ENCODE results near the gene TRAF2. TPM values are rescaled to one million over a fixed set of nuclear protein-coding genes. Genes with fewer than 3 reads are reported as not detected.

Gene TRAF2
- total and polyA plus RNA-seq, 2 donors from 2014 or later, result 11.4 to 16.9 TPM

DNA sequence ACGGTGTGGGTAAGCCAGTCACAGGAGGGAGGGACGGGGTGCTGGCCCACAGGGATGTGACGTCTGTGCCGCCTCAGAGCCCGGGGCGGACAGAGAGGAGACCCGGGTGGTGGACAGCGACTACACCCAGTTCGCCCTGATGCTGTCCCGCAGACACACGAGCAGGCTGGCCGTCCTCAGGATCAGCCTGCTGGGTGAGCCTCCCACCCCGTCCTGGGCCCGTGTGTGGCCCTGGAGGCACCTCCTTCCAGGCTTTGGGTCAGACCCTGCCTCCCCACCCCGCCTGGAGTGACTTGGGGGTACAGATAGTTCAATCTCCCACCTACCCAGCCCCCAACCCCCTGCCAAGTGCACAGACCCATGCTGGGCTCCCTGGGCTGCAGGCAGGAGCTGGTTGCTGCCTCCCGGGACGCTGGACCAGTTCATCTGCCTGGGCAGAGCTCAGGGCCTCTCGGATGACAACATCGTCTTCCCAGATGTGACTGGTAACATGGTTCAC lies 67.5 kb downstream of the TRAF2 start:
- no peaks in the 10 kb centered on the region for H3K27me3 ChIP-seq (ENCODE audit: control insufficient read depth, insufficient read depth, low read length)
- no peaks in the 10 kb centered on the region for H3K36me3 ChIP-seq (ENCODE audit: control insufficient read depth in 2 of 3, insufficient read depth in 3 of 3, low read length in 3 of 3)
- H3K9me3 ChIP-seq (ENCODE audit: control insufficient read depth in 2 of 3, insufficient read depth in 1 of 3, low read length in 3 of 3), result no peaks in the 10 kb centered on the region
- H3K4me1 ChIP-seq (ENCODE audit: control insufficient read depth in 2 of 3, insufficient read depth in 2 of 3, low read depth in 1 of 3, low read length in 3 of 3), result peaks cover 0 to 8% (median 4%) of the 10 kb centered on the region in 3 donors
- H3K27ac ChIP-seq (ENCODE audit: low read depth in 2 of 2, low read length in 2 of 2), result no peak overlapping the region
- intact Hi-C loops (cut with DNase I), result loop anchor here (10.0 kb wide), 1 partner anchor 71 kb away; the partner anchor contains the start of gene ABCA2
- TF ChIP-seq, protein P1, sequence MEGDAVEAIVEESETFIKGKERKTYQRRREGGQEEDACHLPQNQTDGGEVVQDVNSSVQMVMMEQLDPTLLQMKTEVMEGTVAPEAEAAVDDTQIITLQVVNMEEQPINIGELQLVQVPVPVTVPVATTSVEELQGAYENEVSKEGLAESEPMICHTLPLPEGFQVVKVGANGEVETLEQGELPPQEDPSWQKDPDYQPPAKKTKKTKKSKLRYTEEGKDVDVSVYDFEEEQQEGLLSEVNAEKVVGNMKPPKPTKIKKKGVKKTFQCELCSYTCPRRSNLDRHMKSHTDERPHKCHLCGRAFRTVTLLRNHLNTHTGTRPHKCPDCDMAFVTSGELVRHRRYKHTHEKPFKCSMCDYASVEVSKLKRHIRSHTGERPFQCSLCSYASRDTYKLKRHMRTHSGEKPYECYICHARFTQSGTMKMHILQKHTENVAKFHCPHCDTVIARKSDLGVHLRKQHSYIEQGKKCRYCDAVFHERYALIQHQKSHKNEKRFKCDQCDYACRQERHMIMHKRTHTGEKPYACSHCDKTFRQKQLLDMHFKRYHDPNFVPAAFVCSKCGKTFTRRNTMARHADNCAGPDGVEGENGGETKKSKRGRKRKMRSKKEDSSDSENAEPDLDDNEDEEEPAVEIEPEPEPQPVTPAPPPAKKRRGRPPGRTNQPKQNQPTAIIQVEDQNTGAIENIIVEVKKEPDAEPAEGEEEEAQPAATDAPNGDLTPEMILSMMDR (IDR thresholded peaks at IDR 0.05; ENCODE audit: borderline replicate concordance, extremely low read depth, insufficient read depth), result no peak
- H3K9ac ChIP-seq (ENCODE audit: low read length in 3 of 3), result no peak overlapping the region
- no peak for FAIRE-seq
- no peak overlapping the region for H3K4me3 ChIP-seq (ENCODE audit: low read length in 3 of 3)
- peak in 2 of 5 donors; percentile 50 to 74 for DNase-seq

- DNase-seq (peak in 2 of 5 donors; percentile 41 to 76), FAIRE-seq (no peak)
- Histone ChIP-seq H3K36me3 (ENCODE audit: control insufficient read depth in 2 of 3, insufficient read depth in 3 of 3, low read length in 3 of 3) (no peaks in the 10 kb centered on the region), H3K27ac (ENCODE audit: low read depth in 2 of 2, low read length in 2 of 2) (no peak overlapping the region), H3K4me1 (ENCODE audit: control insufficient read depth in 2 of 3, insufficient read depth in 2 of 3, low read depth in 1 of 3, low read length in 3 of 3) (peaks cover 0 to 7% (median 0%) of the 10 kb centered on the region in 3 donors), H3K27me3 (ENCODE audit: control insufficient read depth, insufficient read depth, low read length) (no peaks in the 10 kb centered on the region), H3K9ac (ENCODE audit: low read length in 3 of 3) (no peak overlapping the region), H3K9me3 (ENCODE audit: control insufficient read depth in 2 of 3, insufficient read depth in 1 of 3, low read length in 3 of 3) (no peaks in the 10 kb centered on the region), H3K4me3 (ENCODE audit: low read length in 3 of 3) (no peak overlapping the region)
- TF ChIP-seq, protein P1 (IDR thresholded peaks at IDR 0.05; ENCODE audit: borderline replicate concordance, extremely low read depth, insufficient read depth), result no peak
- intact Hi-C loops (cut with DNase I), result loop anchor here (10.0 kb wide), 1 partner anchor 70 kb away; the partner anchor contains the start of gene ABCA2
These were observed 68.2 kb downstream of the TRAF2 start for GRCh38 chr9:136954270-136955083.

DNA sequence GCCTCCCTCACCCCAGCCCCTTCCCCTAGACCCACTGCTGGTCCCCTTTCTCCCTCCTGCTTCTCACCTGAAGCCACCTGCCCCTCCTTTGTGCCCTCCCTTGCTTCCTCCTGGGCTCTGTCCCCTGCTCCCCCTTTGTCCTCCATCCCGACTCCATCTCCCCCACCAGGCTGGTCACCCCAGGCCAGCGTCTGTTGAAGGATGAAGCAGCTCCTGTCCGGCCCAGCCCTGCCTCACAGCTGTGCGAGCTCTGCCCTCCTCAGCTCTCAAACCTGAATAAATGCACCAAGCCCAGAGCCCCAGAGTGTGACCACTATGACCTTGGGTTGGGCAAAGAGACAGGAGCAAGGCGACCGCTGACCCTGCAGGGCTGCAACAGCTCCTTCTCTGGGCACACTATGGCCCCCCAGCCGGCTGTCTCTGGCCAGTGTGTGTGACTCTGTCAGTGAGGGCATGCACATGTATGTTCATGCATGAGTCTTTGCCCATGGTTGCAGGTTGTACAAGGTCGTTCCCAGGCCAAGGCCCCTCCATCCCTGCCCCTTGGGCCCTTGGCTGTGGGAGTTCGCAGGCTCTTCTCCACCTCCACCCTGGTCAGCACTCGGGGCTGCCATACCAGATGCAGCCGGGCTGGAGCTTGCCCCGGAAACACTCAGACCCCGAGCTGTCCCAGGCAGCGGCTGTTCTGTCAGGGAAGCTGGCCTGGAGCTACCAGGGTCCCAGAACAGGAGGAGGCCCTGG lies 69.1 kb downstream of the TRAF2 start:
- Histone ChIP-seq H3K9ac (ENCODE audit: low read length in 3 of 3) (no peak overlapping the region), H3K4me1 (ENCODE audit: control insufficient read depth in 2 of 3, insufficient read depth in 2 of 3, low read depth in 1 of 3, low read length in 3 of 3) (peaks cover 0 to 4% (median 0%) of the 10 kb centered on the region in 3 donors), H3K9me3 (ENCODE audit: control insufficient read depth in 2 of 3, insufficient read depth in 1 of 3, low read length in 3 of 3) (no peaks in the 10 kb centered on the region), H3K27ac (ENCODE audit: low read depth in 2 of 2, low read length in 2 of 2) (no peak overlapping the region), H3K36me3 (ENCODE audit: control insufficient read depth in 2 of 3, insufficient read depth in 3 of 3, low read length in 3 of 3) (no peaks in the 10 kb centered on the region), H3K27me3 (ENCODE audit: control insufficient read depth, insufficient read depth, low read length) (no peaks in the 10 kb centered on the region), H3K4me3 (ENCODE audit: low read length in 3 of 3) (no peak overlapping the region)
- intact Hi-C loops (cut with DNase I), result loop anchor here (10.0 kb wide), 1 partner anchor 69 kb away; the partner anchor contains the start of gene ABCA2
- TF ChIP-seq, protein P1 (IDR thresholded peaks at IDR 0.05; ENCODE audit: borderline replicate concordance, extremely low read depth, insufficient read depth), result no peak
- FAIRE-seq (no peak), DNase-seq (peak in 1 of 5 donors; percentile 52)

Measured in kidney (tissue), 14 donors.